HG03575 (cell line): ENCODE results near the gene PLIN4.
"Not testable (repeated sequence)": the region's sequence is repeated elsewhere in the genome, so short reads cannot be mapped to it uniquely, and the experiment has no call there.

Experiments used
- ATAC-seq: cut with Tn5 transposase; IDR thresholded peaks from one replicate; pipeline ENCODE4 v1.9.1; 2021; ENCODE audit not compliant: unreplicated experiment, insufficient number of reproducible peaks, low FRiP score; ENCODE audit errors: extremely low read depth

The PLIN4 gene

DNA sequence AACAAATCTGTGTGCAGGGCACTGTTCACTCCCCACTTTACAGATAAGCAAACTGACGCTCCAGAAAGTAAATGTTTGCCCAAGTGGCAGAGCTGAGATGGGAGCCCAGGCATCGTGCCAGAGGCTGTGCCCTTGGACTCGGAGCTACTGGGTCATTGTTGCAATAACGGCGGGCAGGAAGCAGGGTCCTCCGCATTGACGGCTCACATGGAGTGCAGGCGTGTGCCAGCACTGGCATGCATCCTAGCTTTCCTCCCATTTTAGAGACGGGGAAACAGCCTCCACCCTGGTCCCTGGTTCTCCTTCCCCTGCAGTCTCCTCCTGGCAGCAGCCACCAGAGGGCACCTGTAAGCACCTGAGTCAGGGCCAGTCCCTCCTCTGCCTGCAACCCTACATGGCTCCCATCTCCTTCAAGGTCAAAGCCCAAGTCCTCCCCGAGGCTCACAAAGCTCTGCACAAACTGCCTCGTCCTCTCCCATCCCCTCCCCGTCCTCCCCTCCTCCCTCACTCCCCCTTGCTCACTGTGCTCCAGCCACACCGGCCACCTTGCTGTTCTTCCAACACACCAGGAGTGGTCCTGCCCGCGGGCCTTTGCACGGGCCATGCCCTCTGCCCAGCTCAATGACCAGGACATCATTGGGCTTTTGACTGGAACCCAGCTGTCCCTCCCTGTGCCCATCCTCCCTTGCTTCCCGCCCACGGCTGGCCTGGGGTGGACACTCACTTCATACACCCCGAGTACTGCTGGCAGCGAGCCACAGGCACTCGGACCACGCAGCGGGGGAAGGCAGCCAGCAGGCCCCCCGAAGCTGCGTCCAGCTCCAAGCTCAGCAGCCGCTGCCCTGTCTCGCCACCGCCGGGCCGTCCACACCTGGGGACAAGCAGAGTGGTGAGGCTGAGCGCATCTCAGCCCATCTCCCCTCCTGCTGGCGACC is 29.3 kb upstream of the PLIN4 start:
- no peak for ATAC-seq

- no peak for ATAC-seq
These were observed 25.8 kb upstream of the PLIN4 start for GRCh38 chr19:4543842-4544647.

DNA sequence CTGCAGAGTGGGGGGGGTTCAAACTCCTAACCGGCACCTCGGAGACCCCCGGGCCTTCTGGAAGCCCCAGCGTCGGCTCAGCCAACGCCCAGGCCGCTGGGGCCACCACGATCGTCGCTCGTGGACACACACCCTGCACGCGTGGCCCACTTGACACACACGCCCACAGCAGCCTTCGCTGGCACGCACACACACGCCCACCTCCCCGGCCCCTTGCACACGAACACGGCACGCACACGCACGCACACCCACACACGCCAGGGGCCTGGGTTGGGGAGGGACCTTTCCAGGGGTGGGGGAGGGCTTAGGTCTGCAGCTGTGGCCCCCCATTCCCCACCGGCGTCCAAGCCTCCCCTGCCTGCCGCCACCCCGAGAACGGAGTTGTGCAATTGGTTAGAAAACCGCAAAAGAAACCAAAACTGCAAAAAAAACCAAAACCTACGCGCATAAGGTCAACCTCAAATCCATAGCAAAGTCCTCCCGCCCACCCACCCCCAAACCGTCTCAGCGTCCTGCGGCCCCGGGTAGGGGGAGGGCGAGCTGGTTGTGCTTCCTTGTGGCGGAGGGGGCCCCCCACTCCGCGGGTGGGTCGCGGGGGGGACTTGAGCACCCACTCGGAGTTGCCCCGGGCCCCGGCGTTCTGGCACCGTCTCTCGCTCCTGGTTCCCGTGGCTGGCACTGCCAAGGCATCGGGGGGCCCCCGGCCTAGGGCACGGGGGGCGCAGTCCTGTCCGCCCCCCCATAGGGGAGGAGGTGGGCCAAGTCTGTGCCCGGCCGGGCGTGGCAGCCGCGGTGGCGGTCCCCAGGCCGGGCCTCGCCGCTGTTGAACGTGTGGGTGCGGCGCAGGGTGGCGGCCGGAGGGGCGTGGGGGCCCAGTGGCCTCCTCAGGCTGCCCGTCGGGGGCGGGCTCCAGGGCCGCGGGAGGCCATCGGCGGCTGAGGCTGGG is 24.9 kb upstream of the PLIN4 start:
- ATAC-seq, result no peak

- not testable (repeated sequence) for ATAC-seq
These were observed 23.5 kb upstream of the PLIN4 start for GRCh38 chr19:4541806-4542145.

DNA sequence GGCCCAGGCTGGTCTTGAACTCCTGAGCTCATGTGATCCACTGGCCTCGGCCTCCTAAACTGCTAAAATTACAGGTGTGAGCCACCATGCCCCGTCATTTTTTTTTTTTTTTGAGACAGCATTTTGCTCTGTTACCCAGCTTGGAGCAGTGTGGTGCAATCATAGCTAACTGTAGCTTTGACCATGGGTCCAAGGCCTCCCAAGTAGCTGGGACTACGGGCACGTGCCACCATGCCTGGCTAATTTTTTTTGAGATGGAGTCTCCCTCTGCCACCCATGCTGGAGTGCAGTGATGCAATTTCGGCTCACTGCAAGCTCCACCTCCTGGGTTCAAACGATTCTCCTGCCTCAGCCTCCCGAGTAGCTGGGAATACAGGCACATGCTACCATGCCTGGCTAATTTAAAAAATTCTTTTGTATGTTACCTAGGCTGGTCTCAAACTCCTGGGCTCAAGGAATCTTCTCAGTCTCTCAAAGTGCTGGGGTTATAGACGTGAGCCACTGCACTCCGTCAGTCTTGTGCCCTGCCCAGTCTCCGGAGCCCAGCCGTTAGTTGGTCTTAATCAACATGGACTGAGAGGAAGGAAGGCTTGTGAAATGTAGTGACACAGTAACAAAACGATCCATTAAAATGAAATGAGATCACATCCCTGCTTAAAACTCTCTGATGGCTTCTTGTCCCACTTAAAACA is 23.0 kb upstream of the PLIN4 start:
- ATAC-seq, result no peak

DNA sequence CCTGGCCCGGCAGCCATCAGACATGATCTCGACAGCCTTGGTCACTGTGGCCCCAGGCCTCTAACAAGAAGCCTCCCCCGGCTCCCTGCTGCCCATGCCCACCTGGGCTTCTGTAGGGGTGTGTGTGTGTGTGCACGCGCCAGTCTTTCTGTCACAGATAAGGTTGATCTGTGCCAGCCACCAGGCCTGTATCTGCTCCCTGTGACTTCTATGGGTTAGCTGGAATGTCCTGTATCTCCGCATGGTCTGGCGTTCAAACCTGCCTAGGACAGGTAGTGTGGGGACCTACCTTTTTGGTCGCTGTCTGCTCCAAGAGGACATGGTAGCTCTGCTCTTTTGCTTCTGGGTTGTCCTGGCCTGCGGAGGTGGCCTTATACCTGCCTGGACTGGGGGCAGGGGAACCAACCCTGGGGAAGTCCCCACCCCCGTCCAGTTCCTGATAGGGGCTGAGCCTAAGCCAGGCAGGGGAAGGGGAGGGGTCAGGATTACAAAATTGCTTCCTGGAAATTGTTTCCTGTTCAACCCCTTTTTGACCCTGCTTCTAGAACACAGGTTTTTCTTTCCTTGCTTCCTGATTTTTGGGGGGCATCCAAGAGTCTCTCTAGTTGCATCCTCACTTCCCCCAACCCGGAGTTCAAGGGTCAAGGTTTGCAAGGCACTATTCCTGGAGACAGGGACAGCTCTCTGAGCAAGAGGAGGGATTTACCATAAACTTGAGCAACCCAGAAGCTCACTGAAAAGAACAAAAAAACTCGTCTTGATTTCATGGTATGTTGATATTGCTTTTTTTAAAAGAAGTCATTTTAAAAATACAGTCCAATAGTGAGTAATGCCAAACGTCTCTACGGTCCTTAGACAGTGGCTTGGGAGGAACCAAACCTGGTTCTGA is 21.7 kb upstream of the PLIN4 start, which contains the start of gene LRG1:
TSS of gene LRG1 (minus strand) at position 344 of the 889 bp plus-strand sequence. CDS start at position 321, 23 bp downstream.
- no peak for ATAC-seq

DNA sequence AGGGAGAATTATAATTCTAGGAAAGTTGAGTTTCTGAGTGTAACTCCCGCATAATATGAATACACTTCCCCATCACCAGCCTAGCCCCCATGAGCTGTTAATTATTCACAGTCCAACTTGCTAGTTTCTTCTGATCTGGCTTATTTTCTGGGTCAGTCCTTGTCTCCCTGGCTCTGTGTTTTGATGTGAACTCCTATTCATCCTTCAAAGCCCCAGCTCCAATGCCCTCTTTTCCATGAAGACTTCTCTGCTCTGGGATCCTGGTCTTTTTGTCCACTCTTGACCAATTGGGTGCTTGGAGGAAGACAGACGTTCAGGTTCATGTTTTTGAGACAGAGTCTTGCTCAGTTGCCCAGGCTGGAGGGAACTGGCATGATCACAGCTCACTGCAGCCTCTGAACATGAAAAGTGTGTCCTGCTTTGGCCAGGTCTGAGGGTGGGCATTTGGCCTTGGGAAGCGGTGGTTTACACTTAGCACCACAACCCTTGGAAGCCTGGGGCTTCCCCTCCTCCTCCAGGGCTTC is 20.9 kb upstream of the PLIN4 start:
- no peak for ATAC-seq

- no peak for ATAC-seq
These were observed 20.3 kb upstream of the PLIN4 start for GRCh38 chr19:4538601-4538954.

DNA sequence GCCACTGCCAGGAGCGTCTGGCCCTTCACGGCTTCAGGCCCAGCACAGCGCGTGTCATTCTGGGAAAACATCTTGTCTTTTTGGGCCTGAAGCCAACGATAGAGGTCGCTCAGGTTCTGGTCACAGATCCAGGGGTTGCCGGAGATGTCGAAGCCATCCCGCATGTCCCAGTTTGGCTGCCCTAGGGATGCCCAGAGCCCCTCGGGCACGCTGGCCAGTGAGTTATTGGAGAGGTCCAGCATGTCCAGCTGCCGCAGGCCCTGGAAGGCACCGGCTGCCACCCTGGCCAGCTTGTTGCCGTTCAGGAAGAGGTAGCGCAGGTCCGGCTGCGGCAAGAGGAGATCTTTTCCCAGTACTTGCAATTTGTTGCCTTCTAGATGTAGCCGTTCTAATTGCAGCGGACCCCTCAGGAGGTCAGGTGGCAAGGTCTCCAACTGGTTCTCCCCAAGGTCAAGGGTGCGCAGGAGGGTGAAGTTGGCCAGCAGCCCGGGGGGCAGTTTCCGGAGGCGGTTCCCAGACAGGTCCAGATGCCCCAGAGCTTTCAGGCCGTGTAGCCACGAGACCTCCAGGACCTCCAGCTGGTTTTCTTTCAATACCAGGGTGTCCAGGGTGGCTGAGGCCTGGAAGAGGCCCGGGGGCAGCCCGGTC is 19.8 kb upstream of the PLIN4 start:
- ATAC-seq, result no peak

- no peak for ATAC-seq
These were observed 18.5 kb upstream of the PLIN4 start for GRCh38 chr19:4536798-4537197.

DNA sequence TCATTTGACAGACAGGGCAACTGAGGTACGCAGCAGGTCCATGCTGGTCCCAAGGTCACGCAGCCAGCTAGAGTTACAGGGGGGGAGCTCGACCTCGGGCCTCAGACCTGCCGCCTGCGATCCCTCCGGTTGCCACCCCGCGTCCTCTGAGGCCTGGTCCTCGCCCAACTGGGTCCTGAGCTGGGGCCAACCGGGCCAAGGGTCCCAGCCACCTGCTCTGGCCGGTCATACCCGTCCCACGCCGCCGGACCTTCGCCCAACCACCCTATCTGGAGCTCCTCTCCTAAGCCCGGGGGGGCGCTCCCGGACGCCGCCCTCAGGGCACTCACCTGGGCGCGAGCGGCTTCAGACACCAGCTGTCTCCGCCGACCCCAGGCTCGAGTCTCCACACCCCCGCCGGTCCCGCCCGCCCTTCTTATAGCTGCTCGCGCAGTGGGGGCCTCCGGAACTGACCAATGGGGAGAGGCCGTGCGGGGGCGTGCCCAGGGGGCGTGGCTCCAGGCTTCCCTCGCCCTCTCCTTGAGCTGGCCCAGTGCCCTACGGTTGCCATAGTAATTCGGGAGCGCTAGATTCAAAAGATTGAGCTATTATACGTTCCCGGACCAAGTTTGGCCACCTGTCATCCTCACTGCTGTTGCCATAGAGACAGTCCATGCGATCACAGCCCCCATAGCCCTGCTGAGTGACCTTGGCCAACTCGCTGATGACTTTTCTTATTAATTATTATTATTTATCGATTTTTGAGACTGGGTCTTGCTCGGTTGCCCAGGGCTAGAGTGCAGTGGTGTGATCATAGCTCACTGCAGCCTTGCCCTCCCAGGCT is 16.8 kb upstream of the PLIN4 start, which contains the start of gene PLIN5:
TSS of gene PLIN5 (minus strand) at position 389 of the 823 bp plus-strand sequence. CDS start 1,150 bp downstream, outside the sequence.
- ATAC-seq, result no peak

DNA sequence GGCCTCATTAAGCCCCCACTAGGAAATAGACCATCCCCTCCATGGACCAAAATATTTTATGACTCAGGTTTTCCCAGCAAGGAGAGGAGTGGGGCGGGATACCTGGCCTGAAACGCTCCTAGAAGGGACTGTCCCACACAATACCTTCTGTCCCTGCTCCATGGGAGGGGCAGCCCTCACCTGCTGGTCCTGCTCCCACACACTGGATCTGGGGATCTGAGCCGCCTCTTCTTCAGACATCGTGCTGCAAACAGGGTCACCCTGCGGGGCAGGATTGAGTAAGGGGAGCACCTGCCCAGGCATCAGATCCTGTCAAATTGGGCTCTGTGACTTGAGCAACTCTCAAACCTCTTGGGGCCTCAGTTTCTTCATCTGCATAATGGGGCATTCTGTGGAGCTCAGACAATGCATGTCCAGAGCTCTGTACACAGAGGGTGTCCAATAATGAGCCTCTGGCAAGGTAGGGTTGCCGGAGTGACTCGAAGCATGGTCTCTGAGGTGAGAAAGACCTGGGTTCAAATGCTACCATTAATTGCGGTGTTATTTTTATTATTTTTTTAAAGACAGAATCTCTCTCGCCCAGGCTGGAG is 15.6 kb upstream of the PLIN4 start:
- no peak for ATAC-seq

DNA sequence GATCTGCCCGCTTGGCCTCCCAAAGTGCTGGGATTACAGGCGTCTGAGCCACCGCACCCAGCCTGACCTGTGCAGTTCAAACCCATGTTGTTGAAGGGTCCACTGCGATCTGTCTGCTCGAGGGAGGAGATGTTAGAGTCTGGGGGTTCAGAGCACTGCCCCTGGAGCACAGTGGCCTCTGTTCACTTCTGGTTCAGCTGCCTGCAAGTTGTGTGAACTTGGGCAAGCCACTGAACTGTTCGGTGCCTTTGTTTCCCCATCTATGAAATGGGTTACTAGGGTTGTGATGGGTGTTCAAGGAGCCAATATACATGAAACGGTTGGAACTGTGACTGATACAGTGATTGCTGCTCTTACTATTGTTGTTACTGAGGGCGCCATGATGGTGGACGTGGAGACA is 15.0 kb upstream of the PLIN4 start:
- no peak for ATAC-seq

GRCh38 chr19:4531562-4532165 is 13.4 kb upstream of the PLIN4 start:
- ATAC-seq, result no peak

GRCh38 chr19:4529924-4530522 is 11.7 kb upstream of the PLIN4 start:
- ATAC-seq, result no peak
